Inflammatory macrophage (primary cell): ENCODE measurements around the gene HK1.

ENCODE experiments used
- DNase-seq, 2 donors: peaks; one replicate each; pipeline ENCODE4 v3.0.0-alpha.2; 2020 to 2022

HK1 gene

DNA sequence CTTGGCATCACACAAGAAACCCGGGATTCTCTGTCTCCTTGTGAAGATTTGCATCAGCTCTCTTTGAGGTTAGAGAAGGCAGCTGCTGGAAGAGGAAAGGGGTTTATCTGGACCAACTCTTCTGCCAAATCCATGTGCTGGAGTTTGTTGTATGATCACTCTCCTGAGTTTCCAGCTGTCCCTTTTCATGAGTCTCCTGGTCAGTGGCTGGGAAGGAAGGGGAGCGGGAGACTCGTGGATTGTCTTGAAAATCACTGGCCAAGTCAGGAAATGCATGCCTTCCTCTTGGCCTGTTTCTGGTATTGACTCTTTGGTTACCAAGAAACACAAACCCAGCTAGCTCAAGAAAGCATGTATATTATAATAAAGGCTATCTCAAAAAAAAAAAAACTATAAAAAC, 99.6 kb downstream of the HK1 start:
- no peak for DNase-seq

DNA sequence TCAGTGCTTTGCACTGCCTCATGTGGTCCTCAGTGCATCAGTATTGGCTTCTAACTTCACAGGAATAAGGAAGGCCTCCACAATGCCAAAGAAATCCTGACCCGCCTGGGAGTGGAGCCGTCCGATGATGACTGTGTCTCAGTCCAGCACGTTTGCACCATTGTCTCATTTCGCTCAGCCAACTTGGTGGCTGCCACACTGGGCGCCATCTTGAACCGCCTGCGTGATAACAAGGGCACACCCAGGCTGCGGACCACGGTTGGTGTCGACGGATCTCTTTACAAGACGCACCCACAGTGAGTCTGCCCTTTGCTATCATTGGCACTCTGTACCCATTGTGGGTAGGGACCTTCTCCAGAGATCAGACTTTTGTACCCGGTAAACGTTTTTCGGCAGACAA, 101.5 kb downstream of the HK1 start:
- no peak for DNase-seq

DNA sequence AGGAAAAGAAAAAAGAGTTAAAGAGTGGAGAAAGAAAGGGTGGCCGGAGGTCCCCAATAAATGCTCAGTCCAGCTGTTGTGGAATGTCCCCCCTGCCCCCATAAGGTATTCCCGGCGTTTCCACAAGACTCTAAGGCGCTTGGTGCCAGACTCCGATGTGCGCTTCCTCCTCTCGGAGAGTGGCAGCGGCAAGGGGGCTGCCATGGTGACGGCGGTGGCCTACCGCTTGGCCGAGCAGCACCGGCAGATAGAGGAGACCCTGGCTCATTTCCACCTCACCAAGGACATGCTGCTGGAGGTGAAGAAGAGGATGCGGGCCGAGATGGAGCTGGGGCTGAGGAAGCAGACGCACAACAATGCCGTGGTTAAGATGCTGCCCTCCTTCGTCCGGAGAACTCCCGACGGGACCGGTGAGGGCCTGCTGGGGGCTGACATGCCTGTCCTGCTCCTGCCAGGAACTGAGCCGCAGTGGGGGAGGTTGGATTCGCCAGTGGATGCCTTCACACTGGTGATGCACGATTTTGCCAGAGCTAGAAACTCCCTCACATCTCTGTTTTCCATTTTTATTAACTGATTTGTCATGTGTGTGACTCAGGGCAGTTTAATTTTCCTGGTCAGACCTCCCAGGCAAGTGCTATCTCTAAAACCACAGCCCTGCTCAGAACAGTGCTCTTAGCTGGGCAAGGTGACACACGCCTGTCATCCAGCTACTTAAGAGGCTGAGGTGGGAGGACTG, 104.3 kb downstream of the HK1 start:
- no peak for DNase-seq

DNA sequence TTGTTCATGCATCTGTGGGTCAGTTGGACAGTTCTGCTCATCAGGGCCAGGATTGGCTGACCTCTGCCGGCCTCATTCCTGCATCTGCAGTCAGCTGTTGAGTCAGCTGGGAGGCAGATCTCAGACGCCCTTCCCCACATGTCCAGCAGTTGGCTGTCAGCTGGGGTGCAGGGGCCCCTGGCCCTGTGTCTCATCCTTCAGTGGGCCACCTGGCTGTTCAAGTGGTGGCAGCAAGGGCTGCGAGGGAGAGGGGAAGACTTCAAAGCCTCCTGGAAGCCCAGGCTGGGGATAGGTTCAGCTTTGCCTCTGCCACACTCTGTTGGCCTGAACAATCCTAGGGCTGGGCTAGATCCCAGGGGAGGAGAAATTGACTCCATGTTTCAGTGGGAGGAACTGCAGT, 105.3 kb downstream of the HK1 start:
- no peak for DNase-seq

DNA sequence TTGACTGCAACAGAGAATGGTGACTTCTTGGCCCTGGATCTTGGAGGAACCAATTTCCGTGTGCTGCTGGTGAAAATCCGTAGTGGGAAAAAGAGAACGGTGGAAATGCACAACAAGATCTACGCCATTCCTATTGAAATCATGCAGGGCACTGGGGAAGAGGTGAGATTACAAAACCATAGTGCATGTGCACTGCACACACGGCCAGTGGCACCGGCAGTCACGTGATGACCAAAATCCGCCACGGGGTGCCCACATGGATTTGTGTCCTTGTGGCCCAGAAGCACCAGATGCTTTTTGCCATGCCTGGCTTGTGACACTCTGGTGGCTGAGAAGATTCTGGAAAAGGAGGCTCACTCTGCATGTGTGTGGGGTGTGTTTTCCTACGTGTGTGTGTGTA, 106.0 kb downstream of the HK1 start:
- no peak for DNase-seq

DNA sequence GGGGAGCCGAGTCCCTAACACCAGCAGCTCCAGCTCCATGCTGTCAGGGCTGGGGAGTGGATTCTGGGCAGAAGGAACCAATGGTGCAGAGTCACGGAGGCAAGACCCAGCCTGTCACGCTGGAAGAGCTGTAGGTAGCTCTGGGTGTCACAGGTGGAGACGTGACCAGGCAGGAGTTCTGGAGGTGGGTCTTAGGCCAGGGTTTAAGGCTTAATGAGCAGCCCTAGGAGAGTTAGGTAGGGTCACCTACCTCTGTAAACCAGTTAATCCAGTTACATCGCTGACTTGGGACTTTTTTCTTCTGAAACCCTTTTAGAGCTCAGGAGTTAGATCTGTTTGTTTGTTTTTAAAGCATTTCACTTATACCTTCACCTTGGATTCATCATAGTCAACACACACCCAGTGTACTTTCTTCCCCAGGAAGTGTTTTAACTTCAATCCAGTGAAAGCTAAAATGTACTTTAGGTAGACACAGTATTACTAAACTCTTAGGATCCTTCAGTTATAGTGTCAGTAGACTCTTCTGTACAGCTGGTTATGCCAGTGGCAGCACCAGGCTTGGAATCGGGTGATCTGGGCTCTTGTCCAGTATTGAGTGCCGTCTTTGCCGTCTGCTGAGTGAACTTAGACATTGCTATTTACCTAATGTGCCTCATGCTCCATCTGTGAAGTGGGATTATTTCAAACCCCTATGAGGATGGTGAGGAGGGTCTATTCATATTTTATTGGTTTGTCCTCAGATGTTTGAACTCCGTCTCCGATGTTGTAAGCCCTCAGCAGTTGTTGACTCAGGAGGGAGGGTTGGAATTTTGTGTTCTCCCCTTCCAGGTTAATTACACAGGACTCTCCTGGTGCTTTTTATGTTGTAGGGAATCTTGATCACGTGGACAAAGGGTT, 107.4 kb downstream of the HK1 start:
- DNase-seq: no peak

DNA sequence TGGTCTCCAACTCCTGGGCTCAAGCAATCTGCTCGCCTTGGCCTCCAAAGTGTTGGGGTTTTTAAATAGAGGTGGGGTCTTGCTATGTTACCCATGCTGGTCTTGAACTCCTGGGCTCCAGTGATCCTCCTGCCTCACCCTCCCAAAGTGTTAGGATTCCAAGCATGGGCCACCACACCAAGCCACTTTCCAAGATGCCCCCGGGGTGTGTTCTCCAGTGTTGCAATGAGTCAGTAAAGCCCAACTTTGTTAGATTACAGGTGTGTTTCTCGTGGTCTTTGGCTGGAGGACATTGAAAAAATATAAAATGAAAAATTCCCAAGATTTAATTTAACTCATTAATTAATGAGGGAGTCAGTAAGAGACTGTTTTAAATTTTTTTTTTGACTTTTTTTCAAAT, 109.2 kb downstream of the HK1 start:
- DNase-seq: no peak

DNA sequence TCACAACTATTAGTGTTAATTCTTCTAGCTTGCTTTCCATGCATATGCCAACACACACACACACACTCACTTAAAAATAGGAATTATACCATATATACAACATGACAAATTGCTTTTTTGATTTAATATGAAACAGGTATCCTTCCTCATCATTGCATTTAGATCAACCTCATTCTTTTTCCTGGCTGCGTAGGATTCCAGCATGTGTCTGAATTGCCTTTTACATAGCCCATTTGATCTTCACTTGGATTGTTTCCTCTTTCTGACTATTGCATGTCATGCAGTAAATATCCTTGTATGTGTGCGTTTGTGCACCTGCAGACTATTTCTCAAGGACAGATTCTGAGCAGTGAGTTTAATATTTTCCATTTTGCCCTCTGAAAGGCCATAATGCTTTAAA, 110.2 kb downstream of the HK1 start:
- DNase-seq: no peak

DNA sequence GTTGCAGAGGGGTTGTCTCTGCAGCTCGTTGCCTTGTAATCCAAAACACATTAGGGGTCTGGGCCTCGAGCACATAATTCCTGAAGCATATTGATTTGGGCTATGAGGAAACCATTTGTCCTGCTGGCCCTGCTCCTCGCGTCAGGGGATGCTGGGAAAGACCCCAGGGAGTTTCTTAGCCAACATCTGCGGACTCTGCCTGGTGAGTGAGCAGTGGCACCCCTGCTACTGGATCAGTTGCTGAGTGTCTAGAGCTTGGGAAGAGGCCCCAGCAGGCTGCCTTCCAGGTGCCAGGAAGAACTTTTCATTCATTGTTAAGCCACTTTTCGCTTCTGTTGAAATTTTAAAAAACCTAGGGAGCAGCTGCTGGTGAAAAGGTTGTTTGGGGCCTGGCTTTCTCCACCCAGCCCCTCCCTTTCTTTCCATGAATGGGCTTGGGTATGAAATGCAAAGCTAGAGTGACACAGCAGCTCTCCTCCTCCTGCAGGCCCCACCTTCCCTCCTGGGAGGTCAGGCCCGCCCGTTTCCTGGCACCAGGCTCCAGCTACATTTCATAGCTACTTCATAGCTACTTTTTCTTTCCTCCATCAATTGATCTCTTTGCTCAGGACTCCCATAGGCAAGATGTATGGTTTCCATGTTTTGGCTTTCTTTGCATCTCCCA, 111.7 kb downstream of the HK1 start:
- no peak for DNase-seq

DNA sequence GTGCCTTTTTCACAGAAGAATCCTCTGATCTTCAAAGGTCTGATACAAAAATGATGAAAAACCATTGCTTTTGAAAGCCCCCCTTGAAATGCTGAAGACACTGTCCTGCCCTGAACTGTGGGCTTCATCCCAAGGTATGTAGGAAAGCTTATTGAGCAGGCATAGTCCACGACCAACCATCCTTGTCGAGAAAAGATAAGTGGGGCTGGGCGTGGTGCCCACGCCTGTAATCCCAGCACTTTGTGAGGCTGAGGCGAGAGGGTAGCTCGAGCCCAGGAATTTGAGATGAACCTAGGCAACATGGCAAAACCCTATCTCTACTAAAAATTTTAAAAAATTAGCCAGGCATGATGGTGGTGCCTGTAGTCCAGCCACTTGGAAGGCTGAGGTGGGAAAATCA, 112.9 kb downstream of the HK1 start:
- DNase-seq: no peak

DNA sequence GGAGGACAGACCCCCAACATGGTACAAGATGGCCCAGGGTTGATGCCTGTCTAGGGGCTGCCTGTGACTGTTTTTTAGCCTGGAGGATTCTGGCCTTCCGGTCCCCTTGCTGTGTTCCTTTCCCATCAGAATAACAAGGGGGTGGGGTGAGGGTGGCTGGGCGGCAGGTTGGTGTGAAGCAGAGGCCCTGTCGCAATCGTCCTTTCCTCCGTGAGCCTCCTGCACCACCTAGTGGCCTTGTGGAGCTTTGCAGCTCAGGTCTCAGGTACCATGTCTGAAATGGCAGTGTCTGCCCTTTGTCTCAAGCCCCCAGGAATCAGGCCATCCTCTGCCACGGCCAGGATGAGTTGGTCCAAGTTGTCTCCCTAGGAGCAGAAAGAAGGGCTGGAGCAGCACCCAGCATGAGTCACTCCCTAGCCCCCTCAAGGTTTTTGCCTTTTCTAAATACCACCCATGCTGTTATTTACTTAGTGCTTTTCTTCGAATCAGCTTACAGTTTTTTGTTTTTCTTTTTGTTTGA, 114.2 kb downstream of the HK1 start:
- peak; percentile 83 to 84 for DNase-seq

DNA sequence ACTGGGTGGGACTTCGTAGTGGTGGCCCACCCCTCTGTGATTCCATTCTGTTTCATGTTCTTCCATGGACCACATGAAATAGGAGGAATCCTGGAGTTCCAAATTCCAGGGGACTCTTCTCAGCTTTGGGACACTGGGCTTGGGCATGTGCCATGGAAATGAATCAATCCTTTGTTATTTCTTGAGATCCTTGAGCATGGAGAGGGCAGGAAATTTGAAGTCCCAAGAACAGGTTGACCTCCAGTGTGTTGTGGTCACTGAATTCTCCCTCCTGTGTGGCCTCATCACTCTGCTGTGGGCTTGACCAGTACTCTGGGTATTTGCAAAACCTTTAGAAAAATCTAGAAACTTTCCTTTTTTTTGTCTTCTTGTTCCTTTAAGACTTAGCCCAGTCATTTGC, 115.7 kb downstream of the HK1 start:
- DNase-seq: no peak

DNA sequence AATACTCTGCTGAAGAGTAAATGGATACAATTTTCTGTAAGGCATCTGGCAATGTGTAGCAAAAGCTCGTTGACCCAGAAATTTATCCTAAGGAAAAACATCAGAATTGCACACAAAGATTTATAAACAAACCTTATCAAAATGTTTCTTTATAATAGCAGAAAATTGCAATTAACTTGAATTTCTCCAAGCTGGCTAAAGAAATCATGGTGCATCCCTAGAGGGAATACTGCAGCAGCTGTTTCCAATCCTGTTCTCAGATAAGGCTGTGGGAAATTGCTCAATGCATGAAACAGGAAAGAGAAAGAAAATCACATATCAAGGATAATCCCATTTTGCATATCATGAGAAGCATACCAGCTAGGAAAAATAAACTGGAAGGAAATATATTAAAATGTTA, 119.7 kb downstream of the HK1 start:
- DNase-seq: no peak

DNA sequence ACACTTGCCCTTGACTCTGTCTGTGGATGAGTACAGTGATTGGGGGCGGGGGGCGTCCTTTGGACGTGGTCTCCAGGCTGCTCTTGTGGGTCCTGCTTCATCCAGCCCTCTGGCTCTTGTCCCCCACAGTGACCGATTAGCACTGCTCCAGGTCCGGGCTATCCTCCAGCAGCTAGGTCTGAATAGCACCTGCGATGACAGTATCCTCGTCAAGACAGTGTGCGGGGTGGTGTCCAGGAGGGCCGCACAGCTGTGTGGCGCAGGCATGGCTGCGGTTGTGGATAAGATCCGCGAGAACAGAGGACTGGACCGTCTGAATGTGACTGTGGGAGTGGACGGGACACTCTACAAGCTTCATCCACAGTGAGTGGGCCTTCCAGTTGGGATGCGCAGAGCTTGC, 120.2 kb downstream of the HK1 start:
- no peak for DNase-seq

DNA sequence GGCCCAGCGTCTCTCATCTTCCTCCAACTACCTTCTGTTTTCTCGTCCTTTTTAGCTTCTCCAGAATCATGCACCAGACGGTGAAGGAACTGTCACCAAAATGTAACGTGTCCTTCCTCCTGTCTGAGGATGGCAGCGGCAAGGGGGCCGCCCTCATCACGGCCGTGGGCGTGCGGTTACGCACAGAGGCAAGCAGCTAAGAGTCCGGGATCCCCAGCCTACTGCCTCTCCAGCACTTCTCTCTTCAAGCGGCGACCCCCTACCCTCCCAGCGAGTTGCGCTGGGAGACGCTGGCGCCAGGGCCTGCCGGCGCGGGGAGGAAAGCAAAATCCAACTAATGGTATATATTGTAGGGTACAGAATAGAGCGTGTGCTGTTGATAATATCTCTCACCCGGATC, 122.6 kb downstream of the HK1 start:
- no peak for DNase-seq

DNA sequence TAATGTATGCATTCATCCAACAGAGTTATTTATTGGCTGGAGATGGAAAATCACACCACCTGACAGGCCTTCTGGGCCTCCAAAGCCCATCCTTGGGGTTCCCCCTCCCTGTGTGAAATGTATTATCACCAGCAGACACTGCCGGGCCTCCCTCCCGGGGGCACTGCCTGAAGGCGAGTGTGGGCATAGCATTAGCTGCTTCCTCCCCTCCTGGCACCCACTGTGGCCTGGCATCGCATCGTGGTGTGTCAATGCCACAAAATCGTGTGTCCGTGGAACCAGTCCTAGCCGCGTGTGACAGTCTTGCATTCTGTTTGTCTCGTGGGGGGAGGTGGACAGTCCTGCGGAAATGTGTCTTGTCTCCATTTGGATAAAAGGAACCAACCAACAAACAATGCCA, 123.1 kb downstream of the HK1 start:
- no peak for DNase-seq

DNA sequence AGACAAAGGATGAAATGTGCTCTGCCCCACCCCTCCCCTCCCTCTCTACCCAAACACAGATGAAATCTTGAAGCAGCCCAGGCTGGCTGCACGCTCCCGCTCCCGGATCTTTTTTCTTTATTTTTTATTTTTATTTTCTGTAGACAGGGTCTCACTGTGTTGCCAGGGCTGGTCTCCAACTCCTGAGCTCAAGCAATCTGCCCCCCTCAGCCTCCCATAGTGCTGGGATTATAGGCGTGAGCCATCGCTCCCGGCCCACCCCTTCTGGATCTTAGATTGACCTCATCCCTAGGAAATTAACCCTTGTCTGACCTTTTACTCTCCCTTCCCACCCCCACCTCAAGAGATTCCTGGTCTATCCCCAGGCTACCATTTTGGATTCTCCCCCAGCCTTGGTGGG, 124.1 kb downstream of the HK1 start:
- no peak for DNase-seq

DNA sequence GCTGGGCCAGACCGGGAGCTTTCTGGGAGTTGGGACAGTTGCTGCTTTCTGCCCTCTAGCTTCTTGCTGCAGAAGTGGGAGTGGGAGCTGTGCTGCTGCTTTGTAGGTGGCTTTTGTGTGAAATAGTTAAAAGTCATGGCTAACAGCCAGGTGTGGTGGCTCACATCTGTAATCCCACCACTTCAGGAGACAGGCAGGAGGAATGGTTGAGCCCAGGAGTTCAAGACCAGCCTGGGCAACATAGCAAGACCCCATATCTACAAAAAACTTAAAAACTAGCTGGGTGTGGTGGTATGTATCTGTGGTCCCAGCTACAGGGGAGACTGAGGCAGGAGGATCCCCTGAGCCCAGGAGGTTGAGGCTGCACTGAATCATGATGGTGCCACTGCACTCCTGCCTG, 124.8 kb downstream of the HK1 start:
- DNase-seq: no peak

DNA sequence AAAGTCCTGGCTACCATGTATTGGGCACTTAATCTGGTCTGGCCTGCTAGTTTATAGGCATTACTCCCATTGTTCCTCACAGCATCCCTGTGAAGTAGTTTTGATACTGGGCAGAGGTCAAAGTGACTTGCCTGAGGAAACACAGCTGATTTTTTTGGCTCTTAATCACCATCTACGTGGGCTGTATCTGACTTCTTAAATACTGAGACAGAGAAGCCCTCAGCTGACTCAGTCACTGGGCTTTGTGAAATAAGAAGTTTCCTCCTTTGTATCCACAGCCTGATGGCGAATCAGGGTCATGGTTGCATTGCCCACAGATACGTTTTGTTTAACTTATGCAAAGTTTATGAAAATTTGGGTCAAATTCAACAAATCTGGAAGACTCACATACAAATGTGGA, 125.2 kb downstream of the HK1 start:
- DNase-seq: peak; percentile 88 to 95

DNA sequence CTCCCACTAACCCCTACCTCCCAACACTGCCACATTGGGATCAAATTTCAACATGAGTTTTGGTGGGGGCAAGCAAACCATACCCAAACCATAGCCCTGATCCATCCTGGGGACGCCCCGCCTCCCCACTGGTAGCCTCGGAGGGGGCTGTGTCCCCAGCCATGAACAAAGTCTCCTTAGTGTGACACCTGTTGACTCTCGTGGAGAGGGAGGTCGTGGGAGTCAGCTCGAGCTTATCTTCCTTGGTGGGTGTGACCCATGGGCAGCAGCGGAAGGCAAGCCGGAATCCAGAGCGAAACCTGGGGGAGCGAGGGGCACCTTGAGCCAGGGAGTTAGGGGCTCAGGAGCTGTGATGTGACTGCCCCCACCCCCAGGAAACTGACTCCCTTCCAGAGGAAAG, 126.5 kb downstream of the HK1 start:
- DNase-seq: no peak

DNA sequence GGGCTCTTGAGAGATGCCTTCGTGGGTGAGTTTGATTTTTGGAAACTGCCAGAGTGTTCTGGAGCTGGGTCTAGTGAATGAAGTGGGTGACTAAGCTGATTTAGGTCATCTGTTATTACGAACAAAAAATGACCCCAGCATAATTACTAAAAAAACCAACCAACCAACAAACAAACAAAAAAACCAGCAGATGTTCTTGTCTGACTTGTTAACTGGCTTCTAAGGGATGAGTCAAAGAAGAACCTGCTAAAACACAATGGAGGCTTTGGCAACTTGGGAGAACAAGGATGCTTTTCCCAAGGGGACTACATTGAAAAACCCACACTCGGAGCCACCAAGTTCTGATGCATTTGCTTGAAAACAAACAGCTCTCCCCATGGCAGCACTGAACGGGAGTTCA, 126.9 kb downstream of the HK1 start:
- no peak for DNase-seq

DNA sequence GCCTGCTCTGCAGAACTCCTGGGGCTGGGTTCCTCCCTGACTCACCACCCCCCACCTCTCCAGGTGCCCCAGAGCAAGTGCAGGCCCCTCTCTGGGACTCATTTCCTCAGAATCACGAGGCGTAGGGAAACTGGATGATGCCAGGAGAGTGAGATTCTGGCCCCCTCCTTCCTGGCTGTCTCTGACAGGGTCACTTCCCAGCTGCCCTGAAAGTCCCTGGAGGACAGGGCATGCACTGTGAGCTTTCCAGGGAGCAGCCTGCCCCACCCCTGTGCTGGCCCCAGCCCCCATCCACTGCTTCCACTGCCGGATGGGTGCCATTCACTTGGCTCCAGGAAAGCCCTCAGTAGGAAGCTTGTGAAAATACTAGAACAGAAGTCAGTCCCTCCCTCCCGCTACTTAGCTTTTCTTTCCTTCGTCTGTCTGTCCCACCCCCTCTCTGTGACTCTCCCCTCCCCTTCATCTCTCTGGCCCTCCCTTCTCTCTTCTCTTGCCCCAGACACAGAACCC, 128.1 kb downstream of the HK1 start:
- peak in 1 of 2 donors; percentile 21 for DNase-seq
